22Rv1 (cell line): ENCODE results near the gene KANK3.

ENCODE experiments used
- ZFX ChIP-seq: fragments of 450-650 bp; IDR thresholded peaks from 2 replicates; pipeline ENCODE4 v1.6.1; 2017; ENCODE audit warnings: antibody characterized with exemption, borderline replicate concordance
- TF ChIP-seq, protein P1 (sequence below): fragments of 450-650 bp; IDR thresholded peaks from 2 replicates; pipeline ENCODE4 v1.5.1; 2017; ENCODE audit warnings: mild to moderate bottlenecking

DNA sequence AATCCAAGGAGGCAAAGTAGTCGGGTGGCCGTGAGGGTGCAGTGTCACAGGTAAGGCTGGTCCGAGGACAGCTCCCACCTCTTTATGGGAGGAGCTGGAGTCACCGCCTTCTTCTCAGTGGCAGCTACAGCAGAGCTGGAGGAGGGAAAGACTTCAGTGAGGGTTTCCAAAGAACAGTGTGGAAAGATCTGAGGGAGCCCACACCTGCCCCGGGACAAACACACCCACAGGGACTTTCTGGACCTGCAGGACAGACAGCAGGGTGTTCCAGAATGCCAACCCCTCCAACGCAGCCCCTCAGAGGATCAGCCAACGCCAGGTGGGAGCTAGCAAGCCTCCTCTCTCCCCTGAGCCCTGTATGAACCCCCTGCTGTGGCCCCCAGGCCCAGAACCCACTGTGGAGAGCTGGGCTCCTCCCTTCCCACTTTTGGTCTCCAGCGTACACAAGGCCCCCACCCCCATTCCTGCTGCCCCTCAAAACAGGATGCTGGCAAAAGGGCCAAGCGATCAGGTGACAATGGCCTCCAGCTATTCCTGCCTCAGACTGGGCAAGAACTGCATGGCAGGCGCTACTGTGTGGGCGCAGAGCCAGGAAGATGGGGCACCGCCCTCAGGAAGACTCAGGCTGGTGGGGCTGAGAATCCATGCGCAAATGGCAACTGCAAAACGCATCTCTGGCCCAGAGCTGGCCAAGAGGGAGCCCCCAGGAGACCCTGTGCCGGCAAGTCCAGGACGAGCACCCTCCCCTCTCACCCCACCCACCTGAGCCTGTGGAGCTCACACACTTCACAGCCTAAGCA is 31.4 kb downstream of the KANK3 start:
- TF ChIP-seq, protein P1, sequence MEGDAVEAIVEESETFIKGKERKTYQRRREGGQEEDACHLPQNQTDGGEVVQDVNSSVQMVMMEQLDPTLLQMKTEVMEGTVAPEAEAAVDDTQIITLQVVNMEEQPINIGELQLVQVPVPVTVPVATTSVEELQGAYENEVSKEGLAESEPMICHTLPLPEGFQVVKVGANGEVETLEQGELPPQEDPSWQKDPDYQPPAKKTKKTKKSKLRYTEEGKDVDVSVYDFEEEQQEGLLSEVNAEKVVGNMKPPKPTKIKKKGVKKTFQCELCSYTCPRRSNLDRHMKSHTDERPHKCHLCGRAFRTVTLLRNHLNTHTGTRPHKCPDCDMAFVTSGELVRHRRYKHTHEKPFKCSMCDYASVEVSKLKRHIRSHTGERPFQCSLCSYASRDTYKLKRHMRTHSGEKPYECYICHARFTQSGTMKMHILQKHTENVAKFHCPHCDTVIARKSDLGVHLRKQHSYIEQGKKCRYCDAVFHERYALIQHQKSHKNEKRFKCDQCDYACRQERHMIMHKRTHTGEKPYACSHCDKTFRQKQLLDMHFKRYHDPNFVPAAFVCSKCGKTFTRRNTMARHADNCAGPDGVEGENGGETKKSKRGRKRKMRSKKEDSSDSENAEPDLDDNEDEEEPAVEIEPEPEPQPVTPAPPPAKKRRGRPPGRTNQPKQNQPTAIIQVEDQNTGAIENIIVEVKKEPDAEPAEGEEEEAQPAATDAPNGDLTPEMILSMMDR, result no peak
- TF ChIP-seq ZFX, result no peak
